Activated CD8-positive, alpha-beta memory T cell treated with anti-CD3 and anti-CD28 coated beads for 48 hours (primary cell): ENCODE results near the gene RASSF9.

Experiments used
- DNase-seq, 3 experiments: peaks; one replicate each; pipeline ENCODE4 v3.0.0-alpha.2; 2020; ENCODE audit warnings: low read depth in 2 of 3, low spot score in 2 of 3

The RASSF9 gene

GRCh38 chr12:85836197-85837090, at the start of gene RASSF9:
RASSF9 (minus strand) TSS chr12:85836409; CDS start chr12:85836201, 208 bp downstream.
- no peak for DNase-seq

GRCh38 chr12:85883763-85884162, 47.6 kb upstream of the RASSF9 start:
- no peak for DNase-seq

- no peak for DNase-seq
These were observed 41.2 kb upstream of the RASSF9 start for GRCh38 chr12:85877459-85877858.

- DNase-seq = no peak
These were observed 37.8 kb upstream of the RASSF9 start, which contains the start of gene NTS for GRCh38 chr12:85874031-85874461. NTS (plus strand) TSS chr12:85874295; CDS start chr12:85874404, 109 bp downstream.

GRCh38 chr12:85872497-85873091, 36.4 kb upstream of the RASSF9 start:
- DNase-seq = no peak

GRCh38 chr12:85866986-85867776, 31.0 kb upstream of the RASSF9 start:
- DNase-seq = no peak

GRCh38 chr12:85865890-85866289, 29.7 kb upstream of the RASSF9 start:
- DNase-seq = no peak

- no peak for DNase-seq
These were observed 20.8 kb upstream of the RASSF9 start for GRCh38 chr12:85856966-85857365.

- no peak for DNase-seq
These were observed 19.1 kb upstream of the RASSF9 start for GRCh38 chr12:85855305-85855704.

- DNase-seq = no peak
These were observed 13.1 kb upstream of the RASSF9 start for GRCh38 chr12:85849344-85849743.

GRCh38 chr12:85843606-85844310, 7.5 kb upstream of the RASSF9 start:
- no peak for DNase-seq

GRCh38 chr12:85835426-85836196, 598 bp downstream of the RASSF9 start:
- no peak for DNase-seq

GRCh38 chr12:85834378-85834777, 1.8 kb downstream of the RASSF9 start:
- no peak for DNase-seq

GRCh38 chr12:85833579-85833978, 2.6 kb downstream of the RASSF9 start:
- DNase-seq = no peak

- DNase-seq = no peak
These were observed 4.8 kb downstream of the RASSF9 start for GRCh38 chr12:85831327-85831990.

GRCh38 chr12:85829391-85829790, 6.8 kb downstream of the RASSF9 start:
- no peak for DNase-seq

- DNase-seq = no peak
These were observed 7.6 kb downstream of the RASSF9 start for GRCh38 chr12:85828576-85828975.

GRCh38 chr12:85825746-85826145, 10.5 kb downstream of the RASSF9 start:
- DNase-seq = no peak

- no peak for DNase-seq
These were observed 12.6 kb downstream of the RASSF9 start for GRCh38 chr12:85823436-85824180.
